ENCODE results near the gene PSMB3.

DNA sequence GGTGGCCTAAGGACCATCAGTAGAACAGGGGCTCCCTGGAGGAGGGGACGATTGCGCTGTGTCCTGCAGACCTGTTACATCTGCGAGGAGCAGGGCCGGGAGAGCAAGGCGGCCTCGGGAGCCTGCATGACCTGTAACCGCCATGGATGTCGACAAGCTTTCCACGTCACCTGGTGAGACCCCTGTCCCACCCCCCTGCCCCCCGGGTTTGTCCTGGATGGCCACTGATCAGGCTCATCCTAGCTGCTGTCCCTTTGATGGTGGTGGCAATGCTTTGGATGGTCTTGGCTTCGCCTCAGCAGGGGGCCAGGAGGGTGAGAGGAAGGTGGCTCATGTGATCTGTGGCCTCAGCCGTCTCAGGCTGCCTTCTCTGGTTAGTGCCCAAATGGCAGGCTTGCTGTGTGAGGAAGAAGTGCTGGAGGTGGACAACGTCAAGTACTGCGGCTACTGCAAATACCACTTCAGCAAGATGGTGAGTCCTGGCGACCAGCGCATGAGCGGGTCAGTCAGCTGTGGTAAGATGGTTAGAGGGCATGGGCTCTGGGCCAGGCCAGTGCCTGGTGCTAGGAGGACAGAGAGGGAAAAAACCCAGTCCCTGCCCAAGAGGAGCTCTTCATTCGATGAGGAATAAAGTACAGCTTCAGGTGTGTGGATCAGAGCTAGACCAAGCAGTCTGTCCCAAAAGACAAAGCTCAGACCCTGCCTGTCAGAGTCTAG lies 43.3 kb upstream of the PSMB3 start:
- TF ChIP-seq, protein P1, sequence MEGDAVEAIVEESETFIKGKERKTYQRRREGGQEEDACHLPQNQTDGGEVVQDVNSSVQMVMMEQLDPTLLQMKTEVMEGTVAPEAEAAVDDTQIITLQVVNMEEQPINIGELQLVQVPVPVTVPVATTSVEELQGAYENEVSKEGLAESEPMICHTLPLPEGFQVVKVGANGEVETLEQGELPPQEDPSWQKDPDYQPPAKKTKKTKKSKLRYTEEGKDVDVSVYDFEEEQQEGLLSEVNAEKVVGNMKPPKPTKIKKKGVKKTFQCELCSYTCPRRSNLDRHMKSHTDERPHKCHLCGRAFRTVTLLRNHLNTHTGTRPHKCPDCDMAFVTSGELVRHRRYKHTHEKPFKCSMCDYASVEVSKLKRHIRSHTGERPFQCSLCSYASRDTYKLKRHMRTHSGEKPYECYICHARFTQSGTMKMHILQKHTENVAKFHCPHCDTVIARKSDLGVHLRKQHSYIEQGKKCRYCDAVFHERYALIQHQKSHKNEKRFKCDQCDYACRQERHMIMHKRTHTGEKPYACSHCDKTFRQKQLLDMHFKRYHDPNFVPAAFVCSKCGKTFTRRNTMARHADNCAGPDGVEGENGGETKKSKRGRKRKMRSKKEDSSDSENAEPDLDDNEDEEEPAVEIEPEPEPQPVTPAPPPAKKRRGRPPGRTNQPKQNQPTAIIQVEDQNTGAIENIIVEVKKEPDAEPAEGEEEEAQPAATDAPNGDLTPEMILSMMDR (IDR thresholded peaks at IDR 0.05) = no peak
- TF ChIP-seq POLR2A (IDR thresholded peaks at IDR 0.05) = no peak
- TF ChIP-seq POLR2AphosphoS5 (IDR thresholded peaks at IDR 0.05) = no peak
- TF ChIP-seq EP300 (IDR thresholded peaks at IDR 0.05) = no peak
